HepG2 (cell line): ENCODE measurements around the gene SMIM29. TPM values are rescaled to one million over a fixed set of nuclear protein-coding genes. Genes with fewer than 3 reads are reported as not detected.

ENCODE experiments used
- AFF4 ChIP-seq: sonication (generic); formaldehyde crosslinking; IDR thresholded peaks from 2 replicates; pipeline ENCODE4 v1.4.0; 2020; ENCODE audit warnings: missing genetic modification reagents
- GPN1 ChIP-seq: sonication (generic); formaldehyde crosslinking; IDR thresholded peaks from 2 replicates; pipeline ENCODE4 v1.5.1; 2020; ENCODE audit warnings: missing genetic modification reagents, borderline replicate concordance
- HMGXB3 ChIP-seq: sonication (generic); formaldehyde crosslinking; IDR thresholded peaks from 2 replicates; pipeline ENCODE4 v1.4.0; 2020; ENCODE audit warnings: missing genetic modification reagents, borderline replicate concordance
- MLX ChIP-seq: IDR thresholded peaks from 2 replicates; pipeline ENCODE4 v1.6.1; 2016
- PCBP1 ChIP-seq: fragments of 200-400 bp; formaldehyde crosslinking; IDR thresholded peaks from 2 replicates; pipeline ENCODE4 v1.6.1; 2017; ENCODE audit warnings: mild to moderate bottlenecking, low read depth, low read length, borderline replicate concordance
- SMAD3 ChIP-seq: sonication (generic); formaldehyde crosslinking; IDR thresholded peaks from 2 replicates; pipeline ENCODE4 v1.4.0; 2020; ENCODE audit warnings: missing genetic modification reagents
- SNAI1 ChIP-seq: sonication (generic); formaldehyde crosslinking; IDR thresholded peaks from 2 replicates; pipeline ENCODE4 v1.5.0; 2020; ENCODE audit warnings: mild to moderate bottlenecking, missing genetic modification reagents, borderline replicate concordance
- STAT6 ChIP-seq: sonication (generic); formaldehyde crosslinking; IDR thresholded peaks from 2 replicates; pipeline ENCODE4 v1.4.0; 2020; ENCODE audit warnings: missing genetic modification reagents, mild to moderate bottlenecking, borderline replicate concordance
- THAP11 ChIP-seq: IDR thresholded peaks from 2 replicates; pipeline ENCODE4 v1.6.1; 2016; ENCODE audit warnings: missing biosample characterization, missing genetic modification reagents
- TOPORS ChIP-seq: sonication (generic); formaldehyde crosslinking; IDR thresholded peaks from 2 replicates; pipeline ENCODE4 v1.8.0; 2023; ENCODE audit warnings: mild to moderate bottlenecking, missing genetic modification reagents
- ZNF10 ChIP-seq: sonication (generic); formaldehyde crosslinking; IDR thresholded peaks from 2 replicates; pipeline ENCODE4 v1.4.0; 2020; ENCODE audit warnings: mild to moderate bottlenecking, low read depth, missing genetic modification reagents, borderline replicate concordance
- ZNF12 ChIP-seq: sonication (generic); formaldehyde crosslinking; IDR thresholded peaks from 2 replicates; pipeline ENCODE4 v1.5.0; 2020; ENCODE audit warnings: missing genetic modification reagents
- ZNF143 ChIP-seq: sonication (generic); formaldehyde crosslinking; IDR thresholded peaks from 2 replicates; pipeline ENCODE4 v1.4.0; 2020; ENCODE audit warnings: missing genetic modification reagents
- ZNF572 ChIP-seq: sonication (generic); formaldehyde crosslinking; IDR thresholded peaks from 2 replicates; pipeline ENCODE4 v1.5.1; 2020; ENCODE audit warnings: mild to moderate bottlenecking, missing genetic modification reagents
- ZNF615 ChIP-seq: sonication (generic); formaldehyde crosslinking; IDR thresholded peaks from 2 replicates; pipeline ENCODE4 v1.5.0; 2020; ENCODE audit warnings: mild to moderate bottlenecking, missing genetic modification reagents, borderline replicate concordance
- ZNF619 ChIP-seq: sonication (generic); formaldehyde crosslinking; IDR thresholded peaks from 2 replicates; pipeline ENCODE4 v1.4.0; 2020; ENCODE audit warnings: mild to moderate bottlenecking, missing genetic modification reagents
- ZNF720 ChIP-seq: sonication (generic); formaldehyde crosslinking; IDR thresholded peaks from 2 replicates; pipeline ENCODE4 v1.4.0; 2020; ENCODE audit warnings: missing genetic modification reagents
- ZNF768 ChIP-seq: sonication (generic); formaldehyde crosslinking; IDR thresholded peaks from 2 replicates; pipeline ENCODE4 v1.4.0; 2020; ENCODE audit warnings: missing genetic modification reagents
- polyA plus RNA-seq, 8 experiments: library from polyadenylated mRNA; depleted of rRNA in 3 of 8; stranded (reverse) in 7 of 8; unstranded in 1 of 8; fragments of >200 nt; fragmentation: Illumina TruSeq in 4 of 8; extraction: Trizol in 4 of 8; gene quantifications; 2 replicates each; pipeline versions ENCODE4 v1.2.1 to v1.2.3, GENCODE V29; 2011 to 2016; ENCODE audit warnings: low read depth in 4 of 8, missing spikeins in 1 of 8, mixed read lengths in 1 of 8; ENCODE audit not compliant: insufficient read depth in 1 of 8
- total RNA-seq, 5 experiments: library from RNA; depleted of rRNA; stranded (reverse); fragments of >200 nt; fragmentation: Illumina TruSeq; extraction: Trizol; gene quantifications; 2 replicates each; pipeline ENCODE4 v1.2.3, GENCODE V29; 2016; ENCODE audit warnings: low read depth in 1 of 5

Gene SMIM29
- total and polyA plus RNA-seq, 2 of the 13 experiments (the other 11 are each of a cell fraction or from before 2014, with no cell fraction given), result 8.8 to 15.3 TPM

GRCh38 chr6:34237722-34238584, 10.9 kb downstream of the SMIM29 start (continued):
- TF ChIP-seq HMGXB3 (CRISPR knock-in tag) (no peak; the same call in 1 of the 2 replicates), AFF4 (CRISPR knock-in tag) (no peak), SMAD3 (CRISPR knock-in tag) (no peak), MLX (CRISPR knock-in tag) (peak; percentile 81), THAP11 (CRISPR knock-in tag) (peak; percentile 75), PCBP1 (no peak), STAT6 (CRISPR knock-in tag) (no peak), ZNF619 (CRISPR knock-in tag) (no peak), ZNF10 (no peak), ZNF12 (peak; percentile 84), TOPORS (peak; percentile 99), GPN1 (peak; percentile 96), ZNF615 (no peak), ZNF143 (peak; percentile 45; the same call in 1 of the 2 replicates), SNAI1 (CRISPR knock-in tag) (peak; percentile 96), ZNF768 (peak; percentile 97), ZNF720 (CRISPR knock-in tag) (no peak), ZNF572 (peak; percentile 84; the same call in 1 of the 2 replicates)
